ENCODE measurements around the gene SUGP1. TPM values are rescaled to one million over a fixed set of nuclear protein-coding genes. Genes with fewer than 3 reads are reported as not detected.

SUGP1 gene
- total RNA-seq, 1 donor from 2014 or later, result 44.7 TPM

- no peaks in the 10 kb centered on the region for H3K9me3 ChIP-seq (replicated peaks)
- no peak for DNase-seq
- intact Hi-C loops (cut with micrococcal nuclease), result no loop called here
- H3K27ac ChIP-seq (replicated peaks), result no peak overlapping the region
- H3K27me3 ChIP-seq (ENCODE audit: low read depth), result no peaks in the 10 kb centered on the region
- H3K4me1 ChIP-seq, result peaks cover 3% of the 10 kb centered on the region
- H3K4me3 ChIP-seq, result no peak overlapping the region
- TF ChIP-seq, protein P1, sequence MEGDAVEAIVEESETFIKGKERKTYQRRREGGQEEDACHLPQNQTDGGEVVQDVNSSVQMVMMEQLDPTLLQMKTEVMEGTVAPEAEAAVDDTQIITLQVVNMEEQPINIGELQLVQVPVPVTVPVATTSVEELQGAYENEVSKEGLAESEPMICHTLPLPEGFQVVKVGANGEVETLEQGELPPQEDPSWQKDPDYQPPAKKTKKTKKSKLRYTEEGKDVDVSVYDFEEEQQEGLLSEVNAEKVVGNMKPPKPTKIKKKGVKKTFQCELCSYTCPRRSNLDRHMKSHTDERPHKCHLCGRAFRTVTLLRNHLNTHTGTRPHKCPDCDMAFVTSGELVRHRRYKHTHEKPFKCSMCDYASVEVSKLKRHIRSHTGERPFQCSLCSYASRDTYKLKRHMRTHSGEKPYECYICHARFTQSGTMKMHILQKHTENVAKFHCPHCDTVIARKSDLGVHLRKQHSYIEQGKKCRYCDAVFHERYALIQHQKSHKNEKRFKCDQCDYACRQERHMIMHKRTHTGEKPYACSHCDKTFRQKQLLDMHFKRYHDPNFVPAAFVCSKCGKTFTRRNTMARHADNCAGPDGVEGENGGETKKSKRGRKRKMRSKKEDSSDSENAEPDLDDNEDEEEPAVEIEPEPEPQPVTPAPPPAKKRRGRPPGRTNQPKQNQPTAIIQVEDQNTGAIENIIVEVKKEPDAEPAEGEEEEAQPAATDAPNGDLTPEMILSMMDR (IDR thresholded peaks at IDR 0.05; ENCODE audit: borderline replicate concordance), result no peak
- H3K36me3 ChIP-seq, result peaks cover 80% of the 10 kb centered on the region
These were observed 14.0 kb upstream of the SUGP1 start for GRCh38 chr19:19334063-19334988.

DNA sequence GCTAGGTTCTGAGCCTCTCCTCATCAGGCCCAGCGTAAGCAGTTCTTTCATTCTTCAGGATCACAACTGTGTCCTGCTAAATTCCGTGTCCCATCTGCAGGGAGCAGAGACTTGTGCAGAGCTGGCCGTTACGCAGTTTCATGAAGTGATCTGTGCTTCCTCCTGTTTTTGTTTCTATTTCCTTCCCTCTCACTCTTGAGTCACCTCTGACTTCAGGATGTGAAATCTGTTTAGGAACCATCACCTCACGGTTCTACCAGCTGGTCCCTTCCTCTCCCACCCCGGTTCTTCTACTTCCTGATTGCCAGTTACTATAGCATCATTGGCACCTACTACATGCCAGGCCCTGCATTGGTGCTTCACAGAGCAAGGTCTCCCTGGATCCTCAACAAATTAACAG lies 8.8 kb upstream of the SUGP1 start:
- Histone ChIP-seq H3K4me1 (peaks cover 29% of the 10 kb centered on the region), H3K4me3 (no peak overlapping the region), H3K27ac (replicated peaks) (no peak overlapping the region), H3K27me3 (ENCODE audit: low read depth) (no peaks in the 10 kb centered on the region), H3K36me3 (peaks cover 83% of the 10 kb centered on the region), H3K9me3 (replicated peaks) (no peaks in the 10 kb centered on the region)
- DNase-seq, result no peak
- TF ChIP-seq, protein P1 (IDR thresholded peaks at IDR 0.05; ENCODE audit: borderline replicate concordance), result no peak
- intact Hi-C loops (cut with micrococcal nuclease), result no loop called here

DNA sequence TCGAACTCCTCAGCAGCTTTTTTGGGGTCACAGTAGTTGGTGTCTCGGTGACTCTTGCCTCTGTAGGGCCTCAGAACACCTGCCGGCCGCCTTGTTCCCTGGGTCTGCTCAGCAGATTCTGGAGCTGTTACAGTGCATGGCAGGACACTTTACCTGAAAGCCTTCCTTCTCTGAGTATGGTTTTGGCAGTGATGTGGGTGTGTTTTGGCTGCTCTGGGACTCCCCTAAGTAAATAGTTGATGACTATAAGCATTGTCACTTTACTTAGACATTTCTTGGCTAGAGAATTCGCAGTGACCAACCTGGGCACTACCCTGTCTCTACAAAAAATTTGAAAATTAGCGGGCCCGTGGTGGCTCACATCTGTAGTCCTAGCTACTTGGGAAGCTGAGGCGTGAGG lies 7.4 kb upstream of the SUGP1 start:
- Histone ChIP-seq H3K27ac (replicated peaks) (no peak overlapping the region), H3K27me3 (ENCODE audit: low read depth) (no peaks in the 10 kb centered on the region), H3K4me3 (no peak overlapping the region), H3K36me3 (peaks cover 81% of the 10 kb centered on the region), H3K9me3 (replicated peaks) (no peaks in the 10 kb centered on the region), H3K4me1 (peaks cover 44% of the 10 kb centered on the region)
- DNase-seq, result no peak
- intact Hi-C loops (cut with micrococcal nuclease), result no loop called here
- TF ChIP-seq, protein P1 (IDR thresholded peaks at IDR 0.05; ENCODE audit: borderline replicate concordance), result no peak

GRCh38 chr19:19324059-19324770 lies 3.9 kb upstream of the SUGP1 start:
- Histone ChIP-seq H3K9me3 (replicated peaks) (no peaks in the 10 kb centered on the region), H3K4me3 (no peak overlapping the region), H3K27ac (replicated peaks) (peak overlapping the region; percentile 47), H3K27me3 (ENCODE audit: low read depth) (no peaks in the 10 kb centered on the region), H3K4me1 (peaks cover 71% of the 10 kb centered on the region), H3K36me3 (peaks cover 49% of the 10 kb centered on the region)
- DNase-seq, result no peak
- intact Hi-C loops (cut with micrococcal nuclease), result no loop called here
- TF ChIP-seq, protein P1 (IDR thresholded peaks at IDR 0.05; ENCODE audit: borderline replicate concordance), result no peak

- Histone ChIP-seq H3K27ac (replicated peaks) (peak overlapping the region; percentile 93), H3K9me3 (replicated peaks) (no peaks in the 10 kb centered on the region), H3K4me1 (peaks cover 69% of the 10 kb centered on the region), H3K4me3 (peak overlapping the region; percentile 100), H3K27me3 (ENCODE audit: low read depth) (no peaks in the 10 kb centered on the region), H3K36me3 (peaks cover 33% of the 10 kb centered on the region)
- TF ChIP-seq, protein P1 (IDR thresholded peaks at IDR 0.05; ENCODE audit: borderline replicate concordance), result no peak
- intact Hi-C loops (cut with micrococcal nuclease), result no loop called here
- no peak for DNase-seq
These were observed 850 bp upstream of the SUGP1 start for GRCh38 chr19:19321141-19321577.
